Body of pancreas (tissue), 4 donors: ENCODE measurements around the gene ZNF236. TPM values are rescaled to one million over a fixed set of nuclear protein-coding genes. Genes with fewer than 3 reads are reported as not detected.
"Not testable (repeated sequence)": the region's sequence is repeated elsewhere in the genome, so short reads cannot be mapped to it uniquely, and the experiment has no call there.

Source experiments
- ATAC-seq: fragments of 150-250 bp; one replicate; pipeline ENCODE4 v1.9.1; 2016
- DNase-seq, 4 donors: peaks; one replicate each; pipeline ENCODE4 v3.0.0-alpha.2; 2019
- H3K27ac ChIP-seq, 4 donors: fragments of 200-600 bp; sonication (generic); 1 replicate in 3 of 4; 2 replicates in 1 of 4; pipeline versions ENCODE4 v1.5.1 to v1.6.1; 2016 to 2019; ENCODE audit warnings: mild to moderate bottlenecking in 1 of 4, mixed read lengths in 1 of 4, moderate library complexity in 1 of 4
- H3K27me3 ChIP-seq, 2 donors: fragments of 200-600 bp; sonication (generic); one replicate each; pipeline ENCODE4 v1.6.0; 2016; ENCODE audit warnings: mild to moderate bottlenecking in 1 of 2
- H3K36me3 ChIP-seq, 2 donors: fragments of 200-600 bp; sonication (generic); replicated peaks in 1 of 2; 2 replicates each; pipeline ENCODE4 v1.5.1; 2016; ENCODE audit warnings: low read depth in 2 of 2; ENCODE audit not compliant: insufficient read depth in 1 of 2
- H3K4me1 ChIP-seq: fragments of 200-600 bp; sonication (generic); one replicate; pipeline ENCODE4 v1.6.0; 2016
- H3K4me3 ChIP-seq, 2 donors: fragments of 200-600 bp; sonication (generic); 1 replicate in 1 of 2; 2 replicates in 1 of 2; pipeline ENCODE4 v1.5.1; 2016 to 2019
- H3K9me3 ChIP-seq, 3 donors: fragments of 200-600 bp; sonication (generic); 1 replicate in 2 of 3; 2 replicates in 1 of 3; pipeline ENCODE4 v1.5.1; 2016
- CTCF ChIP-seq, 7 experiments: fragments of 450-650 bp in 4 of 7; fragments of 200-600 bp in 3 of 7; sonication (generic) in 3 of 7; IDR thresholded peaks; one replicate each; pipeline ENCODE4 v1.5.1; 2016 to 2019; ENCODE audit warnings: antibody characterized with exemption in 7 of 7
- POLR2A ChIP-seq, 3 donors: fragments of 450-650 bp; IDR thresholded peaks; one replicate each; pipeline ENCODE4 v1.6.1; 2016; ENCODE audit warnings: antibody characterized with exemption in 3 of 3, mild to moderate bottlenecking in 2 of 3
- WGBS, 2 donors: methylation state at CpG; one replicate each; pipeline ENCODE4 v1.1.5; 2017; 5-methylcytosine and 5-hydroxymethylcytosine counted together
- intact Hi-C: fragments of 100-400 bp; cut with DNase I; formaldehyde crosslinking; loops from one replicate; pipeline ENCODE4 v1.15.1; 2023
- total RNA-seq, 2 donors: library from RNA; depleted of rRNA; stranded (reverse); fragments of >200 nt; gene quantifications; one replicate each; pipeline ENCODE4 v1.1.0, GENCODE V29; 2016

ZNF236 gene
- total RNA-seq, 2 donors from 2014 or later: 9.6 to 22.7 TPM

DNA sequence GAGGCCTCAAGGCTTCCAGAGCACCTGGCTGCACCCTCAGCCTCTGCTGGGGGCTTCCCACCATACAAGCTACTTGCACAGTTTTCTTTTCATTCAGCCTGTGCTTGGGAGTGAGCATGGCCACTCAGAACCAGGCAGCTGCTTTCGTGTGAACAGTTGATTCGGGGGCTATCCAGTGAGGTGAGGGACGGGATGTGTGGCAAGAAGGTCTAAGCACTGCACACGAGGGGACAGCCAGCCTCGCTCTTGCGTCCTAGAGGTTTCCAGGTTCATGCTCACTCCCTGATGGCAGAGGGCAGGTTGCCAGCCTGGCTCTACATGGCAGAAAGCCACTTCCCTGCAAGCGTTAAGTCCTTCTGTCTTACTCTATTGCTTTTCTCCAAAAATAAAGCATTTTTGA is 164.0 kb downstream of the ZNF236 start:
- Histone ChIP-seq H3K9me3 (no peaks in the 10 kb centered on the region), H3K27me3 (no peaks in the 10 kb centered on the region), H3K4me3 (no peak overlapping the region), H3K36me3 (no peaks in the 10 kb centered on the region), H3K4me1 (peaks cover 14% of the 10 kb centered on the region), H3K27ac (no peak overlapping the region)
- intact Hi-C loops: loop anchor here (5.0 to 10.0 kb wide), 2 partner anchors 102 to 184 kb away; no protein-coding TSS in a partner anchor
- DNase-seq: no peak
- no peak for ATAC-seq
- TF ChIP-seq POLR2A (IDR thresholded peaks at IDR 0.05) (no peak), CTCF (IDR thresholded peaks at IDR 0.05) (no peak)
- WGBS, 2 donors: 77 to 86% methylated on average over 7 of the region's 7 CpGs

- H3K4me1 ChIP-seq: peaks cover 3% of the 10 kb centered on the region
- no peaks in the 10 kb centered on the region for H3K27me3 ChIP-seq
- intact Hi-C loops: loop anchor here (5.0 to 10.0 kb wide), 2 partner anchors 103 to 186 kb away; no protein-coding TSS in a partner anchor
- H3K27ac ChIP-seq: peak overlapping the region in 1 of 4 donors; percentile 43
- ATAC-seq: no peak
- no peaks in the 10 kb centered on the region for H3K9me3 ChIP-seq
- no peak for TF ChIP-seq CTCF (IDR thresholded peaks at IDR 0.05)
- TF ChIP-seq POLR2A (IDR thresholded peaks at IDR 0.05): peak in 1 of 3 donors; percentile 22
- 65 to 72% methylated on average over 27 of the region's 27 CpGs for WGBS, 2 donors
- H3K36me3 ChIP-seq: no peaks in the 10 kb centered on the region
- H3K4me3 ChIP-seq: no peak overlapping the region
- peak in 1 of 4 donors; percentile 59 for DNase-seq
Observed at GRCh38 chr18:76988031-76988826, 165.9 kb downstream of the ZNF236 start.

DNA sequence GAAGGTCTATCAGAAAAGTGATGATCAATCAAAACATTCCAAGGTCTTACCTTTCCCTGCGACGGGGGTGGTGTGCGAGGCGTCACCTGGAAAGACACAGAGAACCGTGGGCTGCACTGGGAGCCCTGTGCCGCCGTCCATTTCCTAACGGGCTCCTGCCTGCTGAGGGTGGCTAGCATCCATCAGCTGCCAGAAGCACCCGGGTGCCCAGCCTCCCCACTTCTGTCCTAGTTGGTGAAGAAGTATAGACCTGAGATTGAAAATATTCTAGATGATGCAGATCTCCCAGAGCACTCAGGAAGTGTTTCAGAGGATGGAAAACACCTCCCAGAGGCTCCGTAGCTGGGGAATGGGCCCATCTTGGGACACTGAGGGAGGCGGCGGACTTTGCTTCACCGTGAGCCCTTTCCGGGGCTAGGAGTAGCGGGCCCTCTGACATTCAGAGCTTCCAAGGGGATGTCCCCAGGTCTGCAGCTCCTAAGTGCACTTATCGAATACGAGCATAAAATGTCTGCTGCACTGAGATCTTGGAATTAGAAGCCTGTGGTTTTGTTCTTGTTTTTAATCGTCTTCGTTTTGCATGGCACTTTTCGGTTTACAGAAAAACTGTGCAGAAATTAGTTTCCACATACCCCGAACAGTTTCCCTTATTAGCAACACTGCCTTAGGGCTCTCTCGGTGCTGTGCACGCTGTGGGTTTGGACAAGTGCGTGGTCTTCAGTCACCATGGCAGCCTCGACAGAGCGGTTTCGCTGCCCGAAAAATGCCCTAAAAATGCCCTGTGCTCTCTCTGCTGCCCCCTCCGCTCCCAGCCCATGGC is 166.7 kb downstream of the ZNF236 start:
- ATAC-seq: no peak

GRCh38 chr18:76989647-76990190 is 167.4 kb downstream of the ZNF236 start:
- intact Hi-C loops: loop anchor here (5.0 to 10.0 kb wide), 2 partner anchors 105 to 187 kb away; no protein-coding TSS in a partner anchor
- TF ChIP-seq CTCF (IDR thresholded peaks at IDR 0.05) (no peak), POLR2A (IDR thresholded peaks at IDR 0.05) (no peak)
- Histone ChIP-seq H3K9me3 (no peaks in the 10 kb centered on the region), H3K4me1 (no peaks in the 10 kb centered on the region), H3K27ac (no peak overlapping the region), H3K36me3 (no peaks in the 10 kb centered on the region), H3K4me3 (no peak overlapping the region), H3K27me3 (no peaks in the 10 kb centered on the region)
- 89 to 92% methylated on average over 28 of the region's 28 CpGs for WGBS, 2 donors
- peak in 1 of 4 donors; percentile 11 for DNase-seq
- no peak for ATAC-seq

More for the DNA sequence above, 166.7 kb downstream of the ZNF236 start:
- intact Hi-C loops: loop anchor here (5.0 to 10.0 kb wide), 2 partner anchors 104 to 187 kb away; no protein-coding TSS in a partner anchor
- Histone ChIP-seq H3K36me3 (no peaks in the 10 kb centered on the region), H3K4me3 (no peak overlapping the region), H3K9me3 (no peaks in the 10 kb centered on the region), H3K4me1 (no peaks in the 10 kb centered on the region), H3K27me3 (no peaks in the 10 kb centered on the region), H3K27ac (peak overlapping the region in 1 of 4 donors; percentile 43)
- DNase-seq: no peak
- no peak for TF ChIP-seq CTCF (IDR thresholded peaks at IDR 0.05)
- no peak for TF ChIP-seq POLR2A (IDR thresholded peaks at IDR 0.05)
- WGBS, 2 donors: 87 to 94% methylated on average over 29 of the region's 29 CpGs

DNA sequence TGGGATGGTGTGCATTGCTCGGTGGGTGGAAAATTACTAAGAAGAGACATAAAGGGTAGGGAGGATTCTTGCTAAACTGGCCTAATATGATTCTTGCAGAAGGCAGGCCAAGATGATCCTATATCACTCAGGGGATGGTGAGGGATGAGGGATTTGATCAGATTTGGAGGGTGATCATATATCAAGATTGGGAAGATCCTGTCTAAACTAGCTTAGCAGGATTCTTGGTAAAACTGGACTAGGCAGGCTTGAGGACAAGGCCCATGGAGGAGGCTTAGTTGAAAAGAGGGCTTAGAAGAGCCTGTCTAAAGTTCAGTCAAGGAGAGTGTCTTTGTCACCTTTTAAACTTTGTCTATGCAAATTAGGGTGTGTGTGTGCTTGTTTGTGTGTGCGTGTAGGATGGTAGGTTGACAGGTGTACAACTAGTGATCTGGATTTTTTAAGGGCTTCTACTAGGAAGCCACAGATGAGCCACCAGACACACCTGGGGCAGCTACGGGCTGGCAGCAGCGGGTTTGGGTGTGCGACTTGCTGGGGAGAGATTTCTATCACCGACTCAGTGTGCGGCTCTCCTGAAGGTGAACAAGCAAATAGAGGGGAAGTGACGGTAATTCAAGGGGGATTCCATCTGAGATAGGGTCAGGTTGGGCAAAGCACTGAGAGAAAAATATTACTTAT is 168.1 kb downstream of the ZNF236 start:
- H3K27ac ChIP-seq, H3K4me3 ChIP-seq, ATAC-seq, H3K27me3 ChIP-seq, H3K4me1 ChIP-seq, H3K9me3 ChIP-seq, DNase-seq, intact Hi-C loops, H3K36me3 ChIP-seq: not testable (repeated sequence)
- WGBS, 2 donors: 75 to 96% methylated on average over 8 of the region's 8 CpGs
